ENCODE measurements around the gene ITPRIPL1.

Gene ITPRIPL1

GRCh38 chr2:96359866-96360265 is 34.7 kb downstream of the ITPRIPL1 start:
- DNase-seq = no peak

- DNase-seq = no peak
Observed at GRCh38 chr2:96361751-96362150, 36.6 kb downstream of the ITPRIPL1 start.

GRCh38 chr2:96369186-96369585 is 44.1 kb downstream of the ITPRIPL1 start:
- no peak for DNase-seq

- no peak for DNase-seq
Observed at GRCh38 chr2:96374211-96374951, 49.3 kb downstream of the ITPRIPL1 start.

Measured in HCEC 1CT (cell line).